ENCODE data around the gene TUBB6. TPM values are rescaled to one million over a fixed set of nuclear protein-coding genes. Genes with fewer than 3 reads are reported as not detected.
A peak's percentile ranks its signal among the peaks of the same experiment; 100 is the strongest.

Gene TUBB6
- 726 and 794 TPM in 2 replicates for total RNA-seq (2014; rRNA removed)
- polyA plus RNA-seq (2012): 1,348 TPM

- peak; percentile 81 for DNase-seq (ENCODE audit: low read depth)
Measured at GRCh38 chr18:12307701-12308385, at the start of gene TUBB6. TSS of gene TUBB6 (plus strand) at chr18:12308241. CDS start at chr18:12308293, 52 bp downstream.

DNA sequence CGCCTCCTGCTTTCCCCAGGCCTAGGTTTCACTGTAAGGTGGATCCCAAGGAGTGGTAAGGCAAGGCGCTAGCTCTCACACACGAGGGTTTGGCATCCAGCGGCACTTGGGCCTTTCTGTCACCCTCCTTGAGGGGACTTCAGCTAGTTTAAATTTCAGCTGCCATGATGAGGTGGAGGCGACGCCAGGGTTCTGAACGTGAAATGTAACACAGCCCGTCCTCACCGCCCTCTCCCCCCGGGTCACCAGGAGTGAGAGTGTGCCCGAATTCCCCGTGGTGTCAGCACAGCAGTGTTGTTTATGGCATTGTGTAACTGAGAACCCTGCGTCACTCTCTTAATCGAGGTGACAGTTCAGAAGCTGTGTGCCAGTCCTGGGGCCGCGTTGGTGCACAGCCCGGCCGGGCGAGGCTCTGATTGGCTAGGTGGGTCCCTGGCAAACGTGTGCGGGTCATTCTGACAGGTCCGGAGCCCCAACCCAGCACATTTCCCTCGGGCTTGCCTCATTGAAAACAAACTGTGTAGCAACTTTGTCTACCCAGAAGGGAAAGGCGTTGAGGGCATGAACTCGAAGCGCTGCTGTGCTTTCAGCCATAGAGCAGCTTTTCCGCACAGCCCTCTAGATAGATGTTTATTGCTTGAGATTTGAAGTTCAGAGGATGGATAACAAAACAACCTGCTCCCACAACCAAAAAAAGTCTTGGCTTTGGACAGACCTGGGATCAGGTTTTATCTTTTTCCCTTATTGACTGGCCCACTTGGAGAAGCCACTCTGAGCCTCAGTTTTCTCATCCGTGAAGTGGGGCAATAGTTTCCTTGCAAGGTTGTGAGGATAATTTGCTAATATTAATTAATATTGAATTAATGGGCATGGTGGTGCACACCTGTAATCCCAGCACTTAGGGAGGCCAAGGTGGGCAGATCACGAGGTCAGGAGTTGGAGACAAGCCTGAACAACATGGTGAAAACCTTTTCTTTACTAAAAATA, 49.0 kb upstream of the TUBB6 start:
- no peak for DNase-seq (ENCODE audit: low read depth)

DNA sequence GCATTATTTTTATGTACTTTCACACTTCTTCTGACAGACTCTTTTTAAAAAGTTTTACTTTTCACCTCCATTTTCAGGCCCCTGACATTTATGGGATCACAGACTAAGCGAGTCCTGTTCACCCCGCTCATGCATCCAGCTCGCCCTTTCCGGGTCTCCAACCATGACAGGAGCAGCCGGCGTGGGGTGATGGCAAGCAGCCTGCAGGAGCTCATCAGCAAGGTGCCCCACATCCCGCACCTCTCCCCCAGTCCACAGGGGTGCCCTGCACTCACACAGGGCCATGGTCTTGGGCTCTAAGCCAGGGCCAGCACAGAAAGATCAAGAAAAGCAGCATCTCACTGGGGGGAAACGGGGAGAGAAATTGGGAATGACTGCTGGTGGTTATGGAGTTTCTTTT, 45.3 kb upstream of the TUBB6 start:
- DNase-seq (ENCODE audit: low read depth): no peak

GRCh38 chr18:12264864-12265263, 43.2 kb upstream of the TUBB6 start:
- DNase-seq (ENCODE audit: low read depth): no peak

GRCh38 chr18:12271376-12272235, 36.4 kb upstream of the TUBB6 start:
- peak; percentile 74 for DNase-seq (ENCODE audit: low read depth)

GRCh38 chr18:12274793-12275192, 33.2 kb upstream of the TUBB6 start:
- DNase-seq (ENCODE audit: low read depth): no peak

DNA sequence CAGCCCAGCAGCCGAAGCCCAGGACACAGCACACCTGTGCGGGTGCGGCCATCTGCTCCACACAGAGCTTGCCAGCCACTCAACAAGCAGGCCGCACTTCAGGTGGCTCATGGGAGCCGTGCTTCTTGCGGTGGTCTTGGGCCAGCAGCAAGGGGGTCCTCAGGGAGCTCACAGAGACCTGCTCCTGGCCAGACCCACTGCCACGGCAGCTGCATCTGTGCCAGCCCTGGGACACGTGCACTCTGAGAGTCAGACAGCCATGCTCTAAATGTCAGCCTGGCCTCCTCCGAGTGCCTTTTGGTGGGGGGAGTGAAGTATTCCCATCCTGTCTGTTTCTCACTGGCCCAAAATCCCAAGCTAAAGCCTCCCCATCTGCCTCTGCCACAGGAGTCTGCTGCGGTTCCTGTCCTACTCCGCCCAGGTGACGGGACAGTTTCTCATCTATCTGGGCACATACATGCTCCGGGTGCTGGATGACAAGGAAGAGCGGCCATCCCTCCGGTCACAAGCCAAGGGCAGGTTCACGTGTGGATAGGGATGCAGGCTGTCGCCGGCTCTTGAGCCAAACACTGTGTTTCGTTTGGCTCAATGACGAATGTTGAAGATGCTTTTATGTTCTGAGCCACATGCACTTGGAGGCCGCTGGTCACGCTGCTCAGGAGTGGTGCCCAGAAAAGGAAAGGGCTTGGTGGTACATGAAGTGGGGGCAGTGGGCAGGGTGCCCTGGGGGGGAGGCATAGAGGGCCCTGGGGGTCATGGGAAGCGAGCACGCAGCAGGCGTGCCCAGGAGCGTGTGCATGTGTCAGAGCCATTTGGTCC, 31.1 kb upstream of the TUBB6 start:
- no peak for DNase-seq (ENCODE audit: low read depth)

DNA sequence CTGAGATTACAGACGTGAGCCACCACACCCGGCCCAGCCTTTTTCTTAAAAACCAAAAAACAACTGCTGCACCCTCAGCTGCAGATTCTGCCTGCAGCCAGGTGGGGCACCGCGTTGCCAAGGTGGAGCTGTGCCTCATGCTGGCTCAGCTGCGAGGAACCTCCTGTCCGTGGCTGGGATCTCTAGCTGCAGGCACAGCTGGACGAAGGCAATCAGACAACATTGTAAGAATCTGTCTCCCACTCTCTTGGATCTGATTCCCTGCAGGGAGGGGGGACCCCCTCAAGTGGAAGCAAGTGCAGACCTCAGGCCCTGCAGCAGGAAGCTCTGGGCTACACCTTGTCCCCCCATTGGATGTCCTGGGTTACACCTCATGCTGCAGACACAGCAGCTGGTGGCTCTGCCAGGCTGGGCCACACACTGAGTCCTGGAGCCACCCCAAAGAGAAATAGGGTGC, 29.8 kb upstream of the TUBB6 start:
- peak; percentile 29 for DNase-seq (ENCODE audit: low read depth)

GRCh38 chr18:12278741-12279682, 29.0 kb upstream of the TUBB6 start:
- DNase-seq (ENCODE audit: low read depth): peak; percentile 95

DNA sequence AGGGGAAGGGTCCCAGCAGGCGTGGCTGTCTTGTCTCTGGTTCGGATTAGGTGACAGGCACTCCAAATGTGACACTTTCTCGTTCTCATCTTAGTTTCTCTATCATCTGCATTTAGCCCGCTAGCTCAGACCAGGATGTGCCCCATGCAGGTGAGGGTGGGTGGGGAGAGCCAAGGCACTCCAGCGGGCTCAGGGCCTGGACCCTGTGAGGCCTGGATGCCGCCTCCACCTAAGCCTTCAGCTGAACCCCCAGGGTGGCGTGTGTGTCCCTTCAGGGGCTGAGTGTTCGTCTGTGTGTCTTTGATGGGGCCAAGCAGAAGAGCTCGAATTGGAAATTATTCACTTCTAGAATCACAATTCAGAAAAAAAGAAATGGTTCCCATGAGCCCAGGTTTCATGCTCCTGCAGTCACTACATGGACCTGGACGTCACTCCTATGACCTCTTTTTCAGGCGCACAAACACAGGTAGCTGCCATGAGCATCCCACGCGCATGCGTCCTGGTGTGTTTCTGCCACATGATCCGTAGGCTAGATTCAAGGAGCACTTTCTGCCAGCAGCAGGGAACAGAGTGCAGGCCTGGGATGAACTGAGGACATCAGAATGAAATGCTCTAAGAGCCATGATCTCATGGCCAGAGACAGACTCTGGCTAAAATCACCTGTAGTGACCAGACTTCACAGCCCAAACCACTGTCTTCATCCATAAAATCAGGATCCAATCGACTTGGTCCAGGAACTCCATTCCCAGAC, 28.1 kb upstream of the TUBB6 start:
- no peak for DNase-seq (ENCODE audit: low read depth)

DNA sequence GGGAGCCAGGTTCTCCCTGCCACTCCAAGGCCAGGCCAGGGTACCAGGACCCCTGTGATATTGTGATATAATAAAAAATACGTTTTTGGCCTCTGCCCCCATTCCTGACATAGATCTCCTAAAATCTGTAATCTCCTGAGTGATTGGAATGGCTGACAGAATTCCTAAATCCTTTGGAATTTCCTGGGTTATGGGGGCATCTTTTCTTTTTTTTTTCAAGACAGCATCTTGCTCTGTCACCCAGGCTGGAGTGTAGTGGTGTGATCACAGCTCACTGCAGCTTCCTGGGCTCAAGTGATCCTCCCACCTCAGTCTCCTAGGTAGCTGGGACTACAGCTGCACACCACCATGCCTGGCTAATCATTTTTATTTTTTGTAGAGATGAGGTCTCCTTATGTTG, 26.2 kb upstream of the TUBB6 start:
- DNase-seq (ENCODE audit: low read depth): no peak

DNA sequence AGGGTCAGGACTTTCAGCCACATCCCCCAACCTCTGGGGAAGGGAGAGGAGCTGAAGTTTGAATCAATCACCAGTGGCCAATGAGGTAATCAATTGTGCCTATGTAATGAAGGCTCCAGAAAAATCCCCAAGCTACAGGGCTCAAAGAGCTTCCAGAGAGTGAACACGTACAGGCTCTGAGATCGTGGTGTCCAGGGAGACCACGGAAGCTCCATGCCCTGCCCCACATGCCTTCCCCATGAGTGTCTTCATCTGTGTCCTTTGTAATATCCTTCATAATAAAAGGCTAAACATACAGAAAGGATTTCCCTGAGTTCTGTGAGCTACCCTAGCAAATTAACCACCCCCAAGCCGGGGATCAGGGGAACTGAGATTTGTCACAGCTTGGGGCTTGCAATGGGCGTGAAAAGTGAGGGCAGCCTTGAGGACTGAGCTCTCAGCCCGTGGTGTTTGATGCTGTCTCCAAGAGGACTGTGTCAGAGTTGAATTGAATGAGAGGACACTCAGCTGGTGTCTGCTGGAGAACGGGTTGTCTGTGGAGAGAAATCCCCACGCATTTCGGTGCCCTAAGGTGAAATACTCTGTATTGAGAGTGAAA, 25.5 kb upstream of the TUBB6 start:
- DNase-seq (ENCODE audit: low read depth): peak; percentile 82

DNA sequence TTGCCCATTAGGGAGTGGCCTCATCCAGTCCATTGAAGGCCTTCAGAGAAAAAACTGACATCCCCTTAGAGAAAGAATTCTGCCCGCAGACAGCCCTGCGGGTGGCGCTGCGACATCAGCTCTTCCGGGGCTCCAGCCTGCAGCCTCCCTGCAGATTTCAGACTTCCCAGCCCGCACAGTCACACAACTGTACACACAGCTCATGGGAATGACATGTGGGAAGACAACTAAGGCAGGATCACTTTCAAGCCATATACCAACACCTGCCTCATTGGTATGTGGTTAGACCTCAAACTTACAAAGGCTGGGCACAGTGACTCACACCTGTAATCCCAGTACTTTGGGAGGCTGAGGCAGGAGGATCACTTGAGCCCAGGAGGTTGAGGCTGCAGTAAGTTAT, 24.8 kb upstream of the TUBB6 start:
- peak; percentile 88 for DNase-seq (ENCODE audit: low read depth)

- no peak for DNase-seq (ENCODE audit: low read depth)
Measured at GRCh38 chr18:12283666-12284065, 24.4 kb upstream of the TUBB6 start.

GRCh38 chr18:12287131-12287681, 20.8 kb upstream of the TUBB6 start:
- no peak for DNase-seq (ENCODE audit: low read depth)

DNA sequence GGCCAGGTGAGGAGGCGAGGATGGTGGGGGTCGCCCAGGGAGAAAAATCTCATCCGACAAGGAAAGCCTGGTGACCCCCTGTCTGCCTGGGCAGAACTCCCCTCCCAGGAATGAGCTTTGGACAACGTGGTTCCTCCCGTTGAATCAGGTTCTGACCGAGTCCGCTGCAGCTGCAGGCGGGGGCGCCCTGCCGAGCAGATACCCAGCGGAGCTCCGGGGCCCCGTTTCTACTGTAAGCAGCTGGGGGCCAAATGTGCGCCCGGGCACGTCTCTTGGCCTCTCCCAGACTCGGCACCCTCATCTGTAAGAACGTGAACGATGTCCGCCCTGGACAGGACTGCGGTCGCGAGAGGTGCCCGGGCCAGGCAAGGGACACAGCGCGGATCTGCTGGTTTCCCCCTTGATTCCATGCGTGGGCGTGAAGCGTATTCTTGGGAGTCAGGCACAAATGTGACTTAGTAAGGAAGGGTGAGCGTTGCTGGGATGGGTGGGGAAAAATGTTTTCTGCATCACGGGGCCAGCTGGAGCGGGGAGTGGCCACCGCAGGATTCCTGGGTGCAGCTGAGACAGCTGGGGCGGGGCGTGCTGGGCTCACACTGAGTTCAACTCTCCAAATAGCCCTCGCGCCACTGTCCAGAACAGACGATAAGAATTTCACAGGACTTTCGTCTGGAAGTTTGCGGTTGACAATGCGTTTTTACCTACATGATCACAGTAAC, 20.2 kb upstream of the TUBB6 start:
- peak; percentile 93 for DNase-seq (ENCODE audit: low read depth)

DNA sequence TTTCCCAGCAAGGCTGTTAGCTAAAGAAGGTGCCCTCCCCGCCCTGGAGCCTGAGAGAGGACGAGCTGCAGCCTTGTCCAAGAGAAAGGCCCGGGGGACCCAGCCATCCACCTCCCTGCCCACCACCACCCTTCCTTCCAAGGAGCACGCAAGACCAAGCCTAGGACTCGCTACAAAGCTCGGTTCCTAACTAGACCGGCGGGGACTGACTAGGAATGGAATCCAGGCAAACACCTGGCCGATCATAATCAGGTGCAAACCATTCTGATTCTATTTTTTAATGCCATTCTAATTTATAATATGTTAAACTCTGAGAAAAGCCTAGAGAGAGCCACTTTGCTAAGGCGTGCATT, 19.7 kb upstream of the TUBB6 start:
- DNase-seq (ENCODE audit: low read depth): no peak

Data from LHCN-M2 (cell line).